ENCODE measurements around the gene SPATA31C2. TPM values are rescaled to one million over a fixed set of nuclear protein-coding genes. Genes with fewer than 3 reads are reported as not detected.

The SPATA31C2 gene
- total and polyA plus RNA-seq, 8 donors = not detected

- DNase-seq = no peak
- H3K27me3 ChIP-seq = peaks cover 0 to 17% (median 0%) of the 10 kb centered on the region in 3 donors
- no peak overlapping the region for H3K4me3 ChIP-seq
- H3K4me1 ChIP-seq = no peaks in the 10 kb centered on the region
- TF ChIP-seq CTCF (IDR thresholded peaks at IDR 0.05) (no peak), POLR2A (IDR thresholded peaks at IDR 0.05) (no peak), POLR2AphosphoS5 (IDR thresholded peaks at IDR 0.05) (no peak), EP300 (IDR thresholded peaks at IDR 0.05) (no peak)
- H3K36me3 ChIP-seq = no peaks in the 10 kb centered on the region
- H3K9me3 ChIP-seq = no peaks in the 10 kb centered on the region
- no peak overlapping the region for H3K27ac ChIP-seq
- intact Hi-C loops (cut with DNase I; ENCODE audit: low total_unique reads) = no loop called here
- 87 to 94% (median 92%) methylated on average over 3 of the region's 3 CpGs for WGBS, 5 donors
These were observed 28.2 kb downstream of the SPATA31C2 start for GRCh38 chr9:88110026-88110425.

- intact Hi-C loops (cut with DNase I; ENCODE audit: low total_unique reads) = loop anchor here (10.0 kb wide), 1 partner anchor 466 kb away; no protein-coding TSS in a partner anchor
These were observed 29.5 kb downstream of the SPATA31C2 start for GRCh38 chr9:88108779-88109178.

GRCh38 chr9:88106492-88106891, 31.8 kb downstream of the SPATA31C2 start:
- WGBS, 5 donors = 8 to 20% (median 12%) methylated on average over 4 of the region's 4 CpGs
- intact Hi-C loops (cut with DNase I; ENCODE audit: low total_unique reads) = loop anchor here (10.0 kb wide), 1 partner anchor 468 kb away; no protein-coding TSS in a partner anchor

More at GRCh38 chr9:88108779-88109178, 29.5 kb downstream of the SPATA31C2 start:
- H3K9me3 ChIP-seq = no peaks in the 10 kb centered on the region
- no peaks in the 10 kb centered on the region for H3K36me3 ChIP-seq
- 73 to 89% (median 87%) methylated on average over 4 of the region's 4 CpGs for WGBS, 5 donors
- no peak overlapping the region for H3K27ac ChIP-seq
- no peak for DNase-seq
- peaks cover 0 to 15% (median 0%) of the 10 kb centered on the region in 3 donors for H3K27me3 ChIP-seq
- TF ChIP-seq EP300 (IDR thresholded peaks at IDR 0.05) = no peak
- TF ChIP-seq POLR2A (IDR thresholded peaks at IDR 0.05) = no peak
- no peak for TF ChIP-seq POLR2AphosphoS5 (IDR thresholded peaks at IDR 0.05)
- no peak for TF ChIP-seq CTCF (IDR thresholded peaks at IDR 0.05)
- no peaks in the 10 kb centered on the region for H3K4me1 ChIP-seq
- H3K4me3 ChIP-seq = no peak overlapping the region

GRCh38 chr9:88092797-88093331, 45.4 kb downstream of the SPATA31C2 start:
- intact Hi-C loops (cut with DNase I; ENCODE audit: low total_unique reads) = no loop called here
- 45 to 58% (median 49%) methylated on average over 6 to 10 of the region's 10 CpGs for WGBS, 5 donors
- H3K27me3 ChIP-seq = no peaks in the 10 kb centered on the region
- no peaks in the 10 kb centered on the region for H3K9me3 ChIP-seq
- peak overlapping the region in 3 of 5 donors; percentile 46 to 50 (median 47) for H3K27ac ChIP-seq
- no peaks in the 10 kb centered on the region for H3K4me1 ChIP-seq
- no peak for TF ChIP-seq POLR2AphosphoS5 (IDR thresholded peaks at IDR 0.05)
- TF ChIP-seq POLR2A (IDR thresholded peaks at IDR 0.05) = no peak
- TF ChIP-seq CTCF (IDR thresholded peaks at IDR 0.05) = no peak
- no peak for TF ChIP-seq EP300 (IDR thresholded peaks at IDR 0.05)
- H3K36me3 ChIP-seq = no peaks in the 10 kb centered on the region
- H3K4me3 ChIP-seq = no peak overlapping the region
- DNase-seq = peak in 1 of 2 donors; percentile 43

More at GRCh38 chr9:88106492-88106891, 31.8 kb downstream of the SPATA31C2 start:
- H3K4me3 ChIP-seq = no peak overlapping the region
- no peaks in the 10 kb centered on the region for H3K4me1 ChIP-seq
- H3K9me3 ChIP-seq = no peaks in the 10 kb centered on the region
- TF ChIP-seq CTCF (IDR thresholded peaks at IDR 0.05) = peak in 5 of 7 experiments; percentile 30 to 62 (median 40)
- TF ChIP-seq POLR2AphosphoS5 (IDR thresholded peaks at IDR 0.05) = no peak
- no peak for TF ChIP-seq POLR2A (IDR thresholded peaks at IDR 0.05)
- peaks cover 0 to 20% (median 0%) of the 10 kb centered on the region in 3 donors for H3K27me3 ChIP-seq
- DNase-seq = peak; percentile 27 to 74
- no peak overlapping the region for H3K27ac ChIP-seq
- no peaks in the 10 kb centered on the region for H3K36me3 ChIP-seq
